ENCODE measurements around the gene SORBS2. TPM values are rescaled to one million over a fixed set of nuclear protein-coding genes. Genes with fewer than 3 reads are reported as not detected.

Gene SORBS2
- total and polyA plus RNA-seq, 2 donors (not counting 1 experiment from before 2014, with no cell fraction given): 0.33 to 3.0 TPM

- Histone ChIP-seq H3K27me3 (ENCODE audit: control insufficient read depth, insufficient read depth, low read length) (no peaks in the 10 kb centered on the region), H3K4me3 (replicated peaks in 1 of 4; ENCODE audit: control extremely low read depth in 1 of 4, insufficient read depth in 1 of 4, low read depth in 3 of 4, low read length in 4 of 4) (no peak overlapping the region), H3K27ac (ENCODE audit: insufficient read depth, low read length) (no peak overlapping the region), H4K20me1 (ENCODE audit: control insufficient read depth, extremely low read depth, insufficient read depth, low read length) (no peaks in the 10 kb centered on the region), H3K79me2 (ENCODE audit: control insufficient read depth, insufficient read depth, low read length) (no peaks in the 10 kb centered on the region), H3K4me2 (ENCODE audit: extremely low read depth, insufficient read depth, low read length) (no peak overlapping the region), H3K9ac (ENCODE audit: insufficient read depth, low read length) (no peak overlapping the region), H3K4me1 (ENCODE audit: control insufficient read depth, extremely low read depth, insufficient read depth, low read length) (peaks cover 8% of the 10 kb centered on the region), H3K9me3 (ENCODE audit: control insufficient read depth, insufficient read depth, low read depth, low read length) (no peaks in the 10 kb centered on the region), H2AFZ (ENCODE audit: low read length) (no peak overlapping the region), H3K36me3 (ENCODE audit: control insufficient read depth, insufficient read depth, low read length) (no peaks in the 10 kb centered on the region)
- peak; percentile 13 to 25 for DNase-seq (ENCODE audit: low read depth in 2 of 2)
- TF ChIP-seq EZH2 (IDR thresholded peaks at IDR 0.05; ENCODE audit: low read length, missing control alignments) (no peak), CTCF (conservative IDR thresholded peaks at IDR 0.05 in 1 of 2, IDR thresholded peaks at IDR 0.05 in 1 of 2; ENCODE audit: low read depth in 1 of 2, low read length in 2 of 2) (no peak)
These were observed 71.5 kb downstream of the SORBS2 start for GRCh38 chr4:185740471-185740873.

GRCh38 chr4:185738820-185739219 lies 73.2 kb downstream of the SORBS2 start:
- Histone ChIP-seq H3K4me3 (replicated peaks in 1 of 4; ENCODE audit: control extremely low read depth in 1 of 4, insufficient read depth in 1 of 4, low read depth in 3 of 4, low read length in 4 of 4) (no peak overlapping the region), H3K79me2 (ENCODE audit: control insufficient read depth, insufficient read depth, low read length) (no peaks in the 10 kb centered on the region), H3K4me1 (ENCODE audit: control insufficient read depth, extremely low read depth, insufficient read depth, low read length) (peaks cover 8% of the 10 kb centered on the region), H3K27me3 (ENCODE audit: control insufficient read depth, insufficient read depth, low read length) (peaks cover 3% of the 10 kb centered on the region), H3K9me3 (ENCODE audit: control insufficient read depth, insufficient read depth, low read depth, low read length) (no peaks in the 10 kb centered on the region), H3K9ac (ENCODE audit: insufficient read depth, low read length) (no peak overlapping the region), H3K36me3 (ENCODE audit: control insufficient read depth, insufficient read depth, low read length) (no peaks in the 10 kb centered on the region), H3K27ac (ENCODE audit: insufficient read depth, low read length) (no peak overlapping the region), H3K4me2 (ENCODE audit: extremely low read depth, insufficient read depth, low read length) (no peak overlapping the region), H4K20me1 (ENCODE audit: control insufficient read depth, extremely low read depth, insufficient read depth, low read length) (no peaks in the 10 kb centered on the region), H2AFZ (ENCODE audit: low read length) (no peak overlapping the region)
- TF ChIP-seq EZH2 (IDR thresholded peaks at IDR 0.05; ENCODE audit: low read length, missing control alignments): no peak
- TF ChIP-seq CTCF (conservative IDR thresholded peaks at IDR 0.05 in 1 of 2, IDR thresholded peaks at IDR 0.05 in 1 of 2; ENCODE audit: low read depth in 1 of 2, low read length in 2 of 2): no peak
- no peak for DNase-seq (ENCODE audit: low read depth in 2 of 2)

- no peaks in the 10 kb centered on the region for H3K36me3 ChIP-seq (ENCODE audit: control insufficient read depth, insufficient read depth, low read length)
- H2AFZ ChIP-seq (ENCODE audit: low read length): no peak overlapping the region
- H3K9me3 ChIP-seq (ENCODE audit: control insufficient read depth, insufficient read depth, low read depth, low read length): no peaks in the 10 kb centered on the region
- no peak overlapping the region for H3K9ac ChIP-seq (ENCODE audit: insufficient read depth, low read length)
- DNase-seq (ENCODE audit: low read depth in 2 of 2): peak; percentile 72 to 92
- H4K20me1 ChIP-seq (ENCODE audit: control insufficient read depth, extremely low read depth, insufficient read depth, low read length): no peaks in the 10 kb centered on the region
- H3K4me3 ChIP-seq (replicated peaks in 1 of 4; ENCODE audit: control extremely low read depth in 1 of 4, insufficient read depth in 1 of 4, low read depth in 3 of 4, low read length in 4 of 4): peak overlapping the region in 2 of 4 experiments; percentile 32 to 37
- peak overlapping the region; percentile 52 for H3K4me2 ChIP-seq (ENCODE audit: extremely low read depth, insufficient read depth, low read length)
- peaks cover 5% of the 10 kb centered on the region for H3K27me3 ChIP-seq (ENCODE audit: control insufficient read depth, insufficient read depth, low read length)
- TF ChIP-seq CTCF (conservative IDR thresholded peaks at IDR 0.05 in 1 of 2, IDR thresholded peaks at IDR 0.05 in 1 of 2; ENCODE audit: low read depth in 1 of 2, low read length in 2 of 2): no peak
- TF ChIP-seq EZH2 (IDR thresholded peaks at IDR 0.05; ENCODE audit: low read length, missing control alignments): no peak
- peaks cover 8% of the 10 kb centered on the region for H3K4me1 ChIP-seq (ENCODE audit: control insufficient read depth, extremely low read depth, insufficient read depth, low read length)
- H3K79me2 ChIP-seq (ENCODE audit: control insufficient read depth, insufficient read depth, low read length): no peaks in the 10 kb centered on the region
- H3K27ac ChIP-seq (ENCODE audit: insufficient read depth, low read length): no peak overlapping the region
These were observed 73.9 kb downstream of the SORBS2 start for GRCh38 chr4:185738038-185738552.

Data from fibroblast of lung (primary cell).